ENCODE results near the gene C10orf90.

The C10orf90 gene

GRCh38 chr10:126430512-126430911 is 240.0 kb downstream of the C10orf90 start:
- DNase-seq (ENCODE audit: low read depth in 3 of 3, low spot score in 1 of 3): no peak

- DNase-seq (ENCODE audit: low read depth in 3 of 3, low spot score in 1 of 3): no peak
Observed at GRCh38 chr10:126429275-126429674, 241.2 kb downstream of the C10orf90 start.

- no peak for DNase-seq (ENCODE audit: low read depth in 3 of 3, low spot score in 1 of 3)
Observed at GRCh38 chr10:126425489-126426065, 244.9 kb downstream of the C10orf90 start.

- DNase-seq (ENCODE audit: low read depth in 3 of 3, low spot score in 1 of 3): no peak
Observed at GRCh38 chr10:126425032-126425431, 245.5 kb downstream of the C10orf90 start.

GRCh38 chr10:126423732-126424491 is 246.6 kb downstream of the C10orf90 start:
- DNase-seq (ENCODE audit: low read depth in 3 of 3, low spot score in 1 of 3): no peak

- no peak for DNase-seq (ENCODE audit: low read depth in 3 of 3, low spot score in 1 of 3)
Observed at GRCh38 chr10:126422567-126422966, 247.9 kb downstream of the C10orf90 start.

- DNase-seq (ENCODE audit: low read depth in 3 of 3, low spot score in 1 of 3): no peak
Observed at GRCh38 chr10:126421756-126422256, 248.7 kb downstream of the C10orf90 start.

GRCh38 chr10:126420567-126421300 is 249.8 kb downstream of the C10orf90 start:
- no peak for DNase-seq (ENCODE audit: low read depth in 3 of 3, low spot score in 1 of 3)

GRCh38 chr10:126417220-126417825 is 253.2 kb downstream of the C10orf90 start:
- no peak for DNase-seq (ENCODE audit: low read depth in 3 of 3, low spot score in 1 of 3)

GRCh38 chr10:126409821-126410220 is 260.7 kb downstream of the C10orf90 start:
- DNase-seq (ENCODE audit: low read depth in 3 of 3, low spot score in 1 of 3): no peak

- no peak for DNase-seq (ENCODE audit: low read depth in 3 of 3, low spot score in 1 of 3)
Observed at GRCh38 chr10:126408953-126409641, 261.4 kb downstream of the C10orf90 start.

- no peak for DNase-seq (ENCODE audit: low read depth in 3 of 3, low spot score in 1 of 3)
Observed at GRCh38 chr10:126407831-126408230, 262.7 kb downstream of the C10orf90 start.

GRCh38 chr10:126405239-126405775 is 265.2 kb downstream of the C10orf90 start:
- no peak for DNase-seq (ENCODE audit: low read depth in 3 of 3, low spot score in 1 of 3)

GRCh38 chr10:126402721-126403695 is 267.5 kb downstream of the C10orf90 start:
- no peak for DNase-seq (ENCODE audit: low read depth in 3 of 3, low spot score in 1 of 3)

GRCh38 chr10:126400641-126401040 is 269.9 kb downstream of the C10orf90 start:
- no peak for DNase-seq (ENCODE audit: low read depth in 3 of 3, low spot score in 1 of 3)

- DNase-seq (ENCODE audit: low read depth in 3 of 3, low spot score in 1 of 3): no peak
Observed at GRCh38 chr10:126398924-126399323, 271.6 kb downstream of the C10orf90 start.

GRCh38 chr10:126398383-126398743 is 272.1 kb downstream of the C10orf90 start:
- no peak for DNase-seq (ENCODE audit: low read depth in 3 of 3, low spot score in 1 of 3)

- DNase-seq (ENCODE audit: low read depth in 3 of 3, low spot score in 1 of 3): no peak
Observed at GRCh38 chr10:126397640-126398382, 272.7 kb downstream of the C10orf90 start.

- DNase-seq (ENCODE audit: low read depth in 3 of 3, low spot score in 1 of 3): no peak
Observed at GRCh38 chr10:126397156-126397555, 273.3 kb downstream of the C10orf90 start.
